K562 (cell line): ENCODE data around the gene OTULIN. TPM values are rescaled to one million over a fixed set of nuclear protein-coding genes. Genes with fewer than 3 reads are reported as not detected.

Experiments used
- ATF7 ChIP-seq: fragments of 450-650 bp; IDR thresholded peaks from 2 replicates; pipeline ENCODE4 v1.7.1; 2014; ENCODE audit warnings: mild to moderate bottlenecking, moderate library complexity
- GABPA ChIP-seq: fragments of 200-800 bp; sonication (Bioruptor generic); conservative IDR thresholded peaks from 2 replicates; pipeline ENCODE4 v1.6.1; 2016; ENCODE audit warnings: low read depth, missing genetic modification characterization, missing compliant biosample characterization
- HMG20A ChIP-seq: fragments of 450-650 bp; formaldehyde crosslinking; conservative IDR thresholded peaks from 2 replicates; pipeline ENCODE4 v1.4.0; 2020; ENCODE audit warnings: mild to moderate bottlenecking, mixed read lengths
- MAFK ChIP-seq: IDR thresholded peaks from 2 replicates; pipeline ENCODE4 v1.6.1; 2011; ENCODE audit warnings: low read length, improper control_type of control experiment
- MCM7 ChIP-seq, 2 experiments: fragments of 450-650 bp; IDR thresholded peaks; 2 replicates each; pipeline ENCODE4 v1.6.1; 2016 to 2018
- NCOA1 ChIP-seq: fragments of 450-650 bp; IDR thresholded peaks from 2 replicates; pipeline ENCODE4 v1.6.1; 2016; ENCODE audit warnings: low read depth
- NR4A1 ChIP-seq, 2 experiments: fragments of 250-450 bp in 1 of 2; fragments of 450-650 bp in 1 of 2; sonication (Bioruptor Pico) in 1 of 2; IDR thresholded peaks; 2 replicates each; pipeline versions ENCODE4 v1.4.0 to v1.6.1; 2016 to 2020; ENCODE audit warnings: mild to moderate bottlenecking in 2 of 2, missing compliant biosample characterization in 1 of 2, missing genetic modification characterization in 1 of 2, moderate library complexity in 1 of 2
- TAF1 ChIP-seq: IDR thresholded peaks from 2 replicates; pipeline ENCODE4 v1.6.1; 2011; ENCODE audit warnings: mild to moderate bottlenecking, low read length, moderate library complexity; ENCODE audit not compliant: insufficient read depth, control insufficient read depth, severe bottlenecking; ENCODE audit errors: extremely low read depth
- TCF3 ChIP-seq: sonication (generic); formaldehyde crosslinking; IDR thresholded peaks from 2 replicates; pipeline ENCODE4 v1.4.0; 2020; ENCODE audit warnings: mild to moderate bottlenecking, missing genetic modification reagents
- ZBED1 ChIP-seq: IDR thresholded peaks from 2 replicates; pipeline ENCODE4 v1.6.1; 2014
- ZNF165 ChIP-seq: fragments of 250-450 bp; sonication (Bioruptor Pico); IDR thresholded peaks from 2 replicates; pipeline ENCODE4 v1.4.0; 2020; ENCODE audit warnings: borderline replicate concordance
- ZNF79 ChIP-seq: fragments of 250-450 bp; sonication (Bioruptor Pico); IDR thresholded peaks from 2 replicates; pipeline ENCODE4 v1.4.0; 2020; ENCODE audit warnings: low read depth, mild to moderate bottlenecking, moderate library complexity
- polyA plus RNA-seq, 8 experiments: library from polyadenylated mRNA; depleted of rRNA in 4 of 8; stranded (reverse) in 5 of 8; unstranded in 3 of 8; fragments of >200 nt; fragmentation: Nextera tagmentation in 2 of 8; fragmentation: Illumina TruSeq in 1 of 8; extraction: Ambion mirVana in 2 of 8; extraction: Trizol in 1 of 8; gene quantifications; 2 replicates each; pipeline versions ENCODE4 v1.2.1 to v1.2.3, GENCODE V29; 2011 to 2014; ENCODE audit warnings: inconsistent platforms in 1 of 8, missing spikeins in 1 of 8
- total RNA-seq, 7 experiments: library from RNA; depleted of rRNA in 6 of 7; stranded (reverse); fragments of >200 nt in 6 of 7; fragmentation: Illumina TruSeq in 2 of 7; extraction: Trizol in 2 of 7; gene quantifications; 2 replicates each; pipeline versions ENCODE4 v1.2.1 to v1.2.3, GENCODE V29; 2011 to 2021; ENCODE audit warnings: low replicate concordance in 1 of 7
- TF ChIP-seq, protein P1 (sequence below): sonication (generic); formaldehyde crosslinking; IDR thresholded peaks from 2 replicates; pipeline ENCODE4 v1.8.0; 2023; ENCODE audit warnings: missing genetic modification reagents, mild to moderate bottlenecking, borderline replicate concordance
- TF ChIP-seq, protein P2 (sequence below), 2 experiments: fragments of 450-650 bp in 1 of 2; sonication (generic) in 1 of 2; formaldehyde crosslinking in 1 of 2; IDR thresholded peaks in 1 of 2; conservative IDR thresholded peaks in 1 of 2; 2 replicates each; pipeline versions ENCODE4 v1.6.1 to v1.8.1; 2016 to 2023; ENCODE audit warnings: mild to moderate bottlenecking in 2 of 2, moderate library complexity in 2 of 2, inconsistent platforms in 1 of 2, missing genetic modification reagents in 1 of 2
- TF ChIP-seq, protein P3 (sequence below): fragments of 250-450 bp; sonication (Bioruptor Pico); IDR thresholded peaks from 2 replicates; pipeline ENCODE4 v1.4.0; 2020; ENCODE audit warnings: mild to moderate bottlenecking, moderate library complexity
- TF ChIP-seq, protein P4 (sequence below): sonication (generic); formaldehyde crosslinking; IDR thresholded peaks from 2 replicates; pipeline ENCODE4 v1.8.0; 2022; ENCODE audit warnings: missing genetic modification reagents, mild to moderate bottlenecking, borderline replicate concordance

Gene OTULIN
- total and polyA plus RNA-seq, 9 of the 15 experiments (the other 6 are each of a cell fraction or from before 2014, with no cell fraction given): 3.3 to 33.6 (median 20.1) TPM

DNA sequence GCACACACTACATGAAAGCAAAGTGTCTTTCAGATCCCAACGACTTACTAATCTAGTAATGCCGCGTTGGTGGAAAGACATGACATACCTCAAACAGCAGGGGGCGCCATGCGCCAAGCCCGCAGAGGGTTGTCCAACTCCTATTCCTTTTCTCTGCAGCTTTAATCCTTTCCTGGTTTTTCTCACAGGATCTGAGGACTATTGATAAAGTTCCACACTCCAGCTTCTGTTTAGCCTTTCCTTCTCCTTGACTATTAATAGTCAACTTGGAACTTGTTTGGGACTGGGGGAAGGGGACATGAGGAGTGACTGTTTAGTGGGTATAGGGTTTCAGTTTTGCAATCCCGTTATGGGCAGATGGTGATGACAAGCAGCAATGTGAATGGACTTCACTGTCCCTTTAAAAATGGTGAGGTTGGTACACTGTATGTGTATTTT, 62.9 kb downstream of the OTULIN start (continued):
- TF ChIP-seq, protein P1, sequence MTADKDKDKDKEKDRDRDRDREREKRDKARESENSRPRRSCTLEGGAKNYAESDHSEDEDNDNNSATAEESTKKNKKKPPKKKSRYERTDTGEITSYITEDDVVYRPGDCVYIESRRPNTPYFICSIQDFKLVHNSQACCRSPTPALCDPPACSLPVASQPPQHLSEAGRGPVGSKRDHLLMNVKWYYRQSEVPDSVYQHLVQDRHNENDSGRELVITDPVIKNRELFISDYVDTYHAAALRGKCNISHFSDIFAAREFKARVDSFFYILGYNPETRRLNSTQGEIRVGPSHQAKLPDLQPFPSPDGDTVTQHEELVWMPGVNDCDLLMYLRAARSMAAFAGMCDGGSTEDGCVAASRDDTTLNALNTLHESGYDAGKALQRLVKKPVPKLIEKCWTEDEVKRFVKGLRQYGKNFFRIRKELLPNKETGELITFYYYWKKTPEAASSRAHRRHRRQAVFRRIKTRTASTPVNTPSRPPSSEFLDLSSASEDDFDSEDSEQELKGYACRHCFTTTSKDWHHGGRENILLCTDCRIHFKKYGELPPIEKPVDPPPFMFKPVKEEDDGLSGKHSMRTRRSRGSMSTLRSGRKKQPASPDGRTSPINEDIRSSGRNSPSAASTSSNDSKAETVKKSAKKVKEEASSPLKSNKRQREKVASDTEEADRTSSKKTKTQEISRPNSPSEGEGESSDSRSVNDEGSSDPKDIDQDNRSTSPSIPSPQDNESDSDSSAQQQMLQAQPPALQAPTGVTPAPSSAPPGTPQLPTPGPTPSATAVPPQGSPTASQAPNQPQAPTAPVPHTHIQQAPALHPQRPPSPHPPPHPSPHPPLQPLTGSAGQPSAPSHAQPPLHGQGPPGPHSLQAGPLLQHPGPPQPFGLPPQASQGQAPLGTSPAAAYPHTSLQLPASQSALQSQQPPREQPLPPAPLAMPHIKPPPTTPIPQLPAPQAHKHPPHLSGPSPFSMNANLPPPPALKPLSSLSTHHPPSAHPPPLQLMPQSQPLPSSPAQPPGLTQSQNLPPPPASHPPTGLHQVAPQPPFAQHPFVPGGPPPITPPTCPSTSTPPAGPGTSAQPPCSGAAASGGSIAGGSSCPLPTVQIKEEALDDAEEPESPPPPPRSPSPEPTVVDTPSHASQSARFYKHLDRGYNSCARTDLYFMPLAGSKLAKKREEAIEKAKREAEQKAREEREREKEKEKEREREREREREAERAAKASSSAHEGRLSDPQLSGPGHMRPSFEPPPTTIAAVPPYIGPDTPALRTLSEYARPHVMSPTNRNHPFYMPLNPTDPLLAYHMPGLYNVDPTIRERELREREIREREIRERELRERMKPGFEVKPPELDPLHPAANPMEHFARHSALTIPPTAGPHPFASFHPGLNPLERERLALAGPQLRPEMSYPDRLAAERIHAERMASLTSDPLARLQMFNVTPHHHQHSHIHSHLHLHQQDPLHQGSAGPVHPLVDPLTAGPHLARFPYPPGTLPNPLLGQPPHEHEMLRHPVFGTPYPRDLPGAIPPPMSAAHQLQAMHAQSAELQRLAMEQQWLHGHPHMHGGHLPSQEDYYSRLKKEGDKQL (CRISPR knock-in tag): no peak
- TF ChIP-seq GABPA (tag) (no peak), ZBED1 (no peak), NCOA1 (no peak), ZNF79 (CRISPR knock-in tag) (no peak), ZNF165 (CRISPR knock-in tag) (no peak), TCF3 (CRISPR knock-in tag) (no peak), MCM7 (IDR thresholded peaks at IDR 0.05) (no peak), HMG20A (CRISPR knock-in tag) (no peak), NR4A1 (CRISPR knock-in tag; IDR thresholded peaks at IDR 0.05) (no peak), NR4A1 (tag; IDR thresholded peaks at IDR 0.05) (no peak), ATF7 (no peak), MAFK (no peak), TAF1 (no peak)
- TF ChIP-seq, protein P2, sequence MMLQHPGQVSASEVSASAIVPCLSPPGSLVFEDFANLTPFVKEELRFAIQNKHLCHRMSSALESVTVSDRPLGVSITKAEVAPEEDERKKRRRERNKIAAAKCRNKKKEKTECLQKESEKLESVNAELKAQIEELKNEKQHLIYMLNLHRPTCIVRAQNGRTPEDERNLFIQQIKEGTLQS (IDR thresholded peaks at IDR 0.05): no peak
- TF ChIP-seq, protein P2 (CRISPR knock-in tag; conservative IDR thresholded peaks at IDR 0.05): no peak
- TF ChIP-seq, protein P3, sequence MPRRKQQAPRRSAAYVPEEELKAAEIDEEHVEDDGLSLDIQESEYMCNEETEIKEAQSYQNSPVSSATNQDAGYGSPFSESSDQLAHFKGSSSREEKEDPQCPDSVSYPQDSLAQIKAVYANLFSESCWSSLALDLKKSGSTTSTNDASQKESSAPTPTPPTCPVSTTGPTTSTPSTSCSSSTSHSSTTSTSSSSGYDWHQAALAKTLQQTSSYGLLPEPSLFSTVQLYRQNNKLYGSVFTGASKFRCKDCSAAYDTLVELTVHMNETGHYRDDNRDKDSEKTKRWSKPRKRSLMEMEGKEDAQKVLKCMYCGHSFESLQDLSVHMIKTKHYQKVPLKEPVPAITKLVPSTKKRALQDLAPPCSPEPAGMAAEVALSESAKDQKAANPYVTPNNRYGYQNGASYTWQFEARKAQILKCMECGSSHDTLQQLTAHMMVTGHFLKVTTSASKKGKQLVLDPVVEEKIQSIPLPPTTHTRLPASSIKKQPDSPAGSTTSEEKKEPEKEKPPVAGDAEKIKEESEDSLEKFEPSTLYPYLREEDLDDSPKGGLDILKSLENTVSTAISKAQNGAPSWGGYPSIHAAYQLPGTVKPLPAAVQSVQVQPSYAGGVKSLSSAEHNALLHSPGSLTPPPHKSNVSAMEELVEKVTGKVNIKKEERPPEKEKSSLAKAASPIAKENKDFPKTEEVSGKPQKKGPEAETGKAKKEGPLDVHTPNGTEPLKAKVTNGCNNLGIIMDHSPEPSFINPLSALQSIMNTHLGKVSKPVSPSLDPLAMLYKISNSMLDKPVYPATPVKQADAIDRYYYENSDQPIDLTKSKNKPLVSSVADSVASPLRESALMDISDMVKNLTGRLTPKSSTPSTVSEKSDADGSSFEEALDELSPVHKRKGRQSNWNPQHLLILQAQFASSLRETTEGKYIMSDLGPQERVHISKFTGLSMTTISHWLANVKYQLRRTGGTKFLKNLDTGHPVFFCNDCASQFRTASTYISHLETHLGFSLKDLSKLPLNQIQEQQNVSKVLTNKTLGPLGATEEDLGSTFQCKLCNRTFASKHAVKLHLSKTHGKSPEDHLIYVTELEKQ (CRISPR knock-in tag): no peak
- TF ChIP-seq, protein P4, sequence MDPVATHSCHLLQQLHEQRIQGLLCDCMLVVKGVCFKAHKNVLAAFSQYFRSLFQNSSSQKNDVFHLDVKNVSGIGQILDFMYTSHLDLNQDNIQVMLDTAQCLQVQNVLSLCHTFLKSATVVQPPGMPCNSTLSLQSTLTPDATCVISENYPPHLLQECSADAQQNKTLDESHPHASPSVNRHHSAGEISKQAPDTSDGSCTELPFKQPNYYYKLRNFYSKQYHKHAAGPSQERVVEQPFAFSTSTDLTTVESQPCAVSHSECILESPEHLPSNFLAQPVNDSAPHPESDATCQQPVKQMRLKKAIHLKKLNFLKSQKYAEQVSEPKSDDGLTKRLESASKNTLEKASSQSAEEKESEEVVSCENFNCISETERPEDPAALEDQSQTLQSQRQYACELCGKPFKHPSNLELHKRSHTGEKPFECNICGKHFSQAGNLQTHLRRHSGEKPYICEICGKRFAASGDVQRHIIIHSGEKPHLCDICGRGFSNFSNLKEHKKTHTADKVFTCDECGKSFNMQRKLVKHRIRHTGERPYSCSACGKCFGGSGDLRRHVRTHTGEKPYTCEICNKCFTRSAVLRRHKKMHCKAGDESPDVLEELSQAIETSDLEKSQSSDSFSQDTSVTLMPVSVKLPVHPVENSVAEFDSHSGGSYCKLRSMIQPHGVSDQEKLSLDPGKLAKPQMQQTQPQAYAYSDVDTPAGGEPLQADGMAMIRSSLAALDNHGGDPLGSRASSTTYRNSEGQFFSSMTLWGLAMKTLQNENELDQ (CRISPR knock-in tag): 0 out of 2 replicates have a peak, but pooled peaks have one; percentile 53
